ENCODE measurements around the gene RRP15. TPM values are rescaled to one million over a fixed set of nuclear protein-coding genes. Genes with fewer than 3 reads are reported as not detected.

The RRP15 gene
- total RNA-seq, result 5.3 and 7.7 TPM in 2 replicates

GRCh38 chr1:218284917-218285635 is at the start of gene RRP15:
Gene RRP15 (plus strand): TSS chr1:218285293. CDS start chr1:218285317, 24 bp downstream.

GRCh38 chr1:218344814-218345672 is 60.0 kb downstream of the RRP15 start, which contains the start of gene TGFB2:
Gene TGFB2 (plus strand): TSS chr1:218345336. CDS start chr1:218346702, 1,366 bp downstream.

Other genes with a start within 250 kb of the RRP15 start
- gene TGFB2, start 60.0 kb downstream of the RRP15 start, total RNA-seq, result 3.8 and 10.6 TPM in 2 replicates